OCI-LY3 (cell line): ENCODE measurements around the gene CDHR5.

Experiments
- H2AFZ ChIP-seq: fragments of 200-600, 300-600 bp; shearing (Covaris generic); 2 replicates; pipeline ENCODE4 v1.6.0; 2014; ENCODE audit warnings: antibody characterized with exemption, low read depth, low read length
- H3K27ac ChIP-seq: fragments of 200-600, 300-600 bp; sonication (generic); 2 replicates; pipeline ENCODE4 v1.5.1; 2014; ENCODE audit warnings: mild to moderate bottlenecking, low read length, moderate library complexity, mixed read lengths
- H3K27me3 ChIP-seq: fragments of 200-600, 300-600 bp; sonication (generic); 2 replicates; pipeline ENCODE4 v1.6.1; 2014; ENCODE audit warnings: low read depth, low read length, mixed read lengths
- H3K36me3 ChIP-seq: fragments of 200-600, 300-600 bp; sonication (generic); replicated peaks from 2 replicates; pipeline ENCODE3; 2014; ENCODE audit warnings: low read depth, low read length, mixed read lengths
- H3K4me1 ChIP-seq: fragments of 300-600, 200-600 bp; sonication (generic); 2 replicates; pipeline ENCODE4 v1.6.1; 2014; ENCODE audit warnings: low read length, mixed read lengths
- H3K4me2 ChIP-seq: fragments of 200-600, 300-600 bp; sonication (generic); 2 replicates; pipeline ENCODE4 v1.6.1; 2014; ENCODE audit warnings: low read length, mixed read lengths
- H3K4me3 ChIP-seq: fragments of 300-600, 200-600 bp; sonication (generic); 2 replicates; pipeline ENCODE4 v1.5.1; 2014; ENCODE audit warnings: antibody characterized with exemption, mild to moderate bottlenecking, low read length, moderate library complexity
- H3K79me2 ChIP-seq: fragments of 300-600, 200-600 bp; shearing (Covaris generic); 2 replicates; pipeline ENCODE4 v1.6.1; 2014; ENCODE audit warnings: mild to moderate bottlenecking, low read length, mixed read lengths
- H3K9ac ChIP-seq: fragments of 300-600, 200-600 bp; shearing (Covaris generic); 2 replicates; pipeline ENCODE4 v1.6.0; 2014; ENCODE audit warnings: mild to moderate bottlenecking, low read length, moderate library complexity
- H3K9me3 ChIP-seq: fragments of 200-600, 300-600 bp; shearing (Covaris generic); 2 replicates; pipeline ENCODE4 v1.6.1; 2014; ENCODE audit warnings: low read length, mixed read lengths; ENCODE audit not compliant: insufficient read depth
- H4K20me1 ChIP-seq: fragments of 200-600, 300-600 bp; sonication (generic); 2 replicates; pipeline ENCODE4 v1.6.1; 2016; ENCODE audit warnings: low read length, mixed read lengths; ENCODE audit not compliant: insufficient read depth
- EZH2phosphoT487 ChIP-seq: fragments of 200-600 bp; shearing (Covaris generic); IDR thresholded peaks from 2 replicates; pipeline ENCODE4 v1.6.1; 2018; ENCODE audit warnings: antibody characterized with exemption, mixed run types, low read depth
- TF ChIP-seq, protein P1 (sequence below): fragments of 200-600, 300-600 bp; sonication (generic); IDR thresholded peaks from 2 replicates; pipeline ENCODE4 v1.5.1; 2014; ENCODE audit warnings: antibody characterized with exemption, low read length, low read depth

CDHR5 gene

DNA sequence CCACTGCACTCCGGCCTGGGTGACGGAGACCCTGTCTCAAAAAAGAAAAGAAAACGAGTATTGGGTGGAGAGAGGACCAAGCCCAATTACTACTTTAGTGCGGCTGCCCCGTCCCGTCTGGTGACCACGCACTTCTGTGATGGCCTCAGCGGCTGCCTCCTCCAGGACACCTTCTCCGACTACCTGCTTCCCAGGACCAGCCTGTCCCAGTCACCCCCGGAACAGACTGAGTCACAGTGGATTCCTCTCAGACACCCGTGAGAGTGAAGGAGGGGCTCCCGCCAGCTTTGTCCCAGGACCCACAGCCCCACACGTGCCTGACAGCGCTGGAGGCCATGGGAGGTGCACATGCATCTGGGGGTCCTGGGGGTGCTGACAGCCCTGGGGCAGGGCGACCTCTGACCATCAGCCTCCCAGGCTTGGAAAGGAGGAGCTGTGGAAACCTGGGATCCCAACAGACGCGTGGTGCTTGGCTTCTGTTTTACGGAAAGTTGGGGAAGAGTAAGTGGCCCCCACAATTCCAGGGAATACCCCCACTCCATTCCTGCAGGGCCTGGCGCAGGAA, 17.1 kb upstream of the CDHR5 start:
- no peaks in the 10 kb centered on the region for H3K79me2 ChIP-seq
- no peaks in the 10 kb centered on the region for H3K9me3 ChIP-seq
- no peaks in the 10 kb centered on the region for H3K4me1 ChIP-seq
- no peaks in the 10 kb centered on the region for H4K20me1 ChIP-seq
- H3K27me3 ChIP-seq, result no peaks in the 10 kb centered on the region
- no peak overlapping the region for H2AFZ ChIP-seq
- no peak overlapping the region for H3K4me3 ChIP-seq
- no peak overlapping the region for H3K9ac ChIP-seq
- H3K36me3 ChIP-seq, result peaks cover 10% of the 10 kb centered on the region
- H3K27ac ChIP-seq, result no peak overlapping the region
- H3K4me2 ChIP-seq, result no peak overlapping the region
- TF ChIP-seq, protein P1, sequence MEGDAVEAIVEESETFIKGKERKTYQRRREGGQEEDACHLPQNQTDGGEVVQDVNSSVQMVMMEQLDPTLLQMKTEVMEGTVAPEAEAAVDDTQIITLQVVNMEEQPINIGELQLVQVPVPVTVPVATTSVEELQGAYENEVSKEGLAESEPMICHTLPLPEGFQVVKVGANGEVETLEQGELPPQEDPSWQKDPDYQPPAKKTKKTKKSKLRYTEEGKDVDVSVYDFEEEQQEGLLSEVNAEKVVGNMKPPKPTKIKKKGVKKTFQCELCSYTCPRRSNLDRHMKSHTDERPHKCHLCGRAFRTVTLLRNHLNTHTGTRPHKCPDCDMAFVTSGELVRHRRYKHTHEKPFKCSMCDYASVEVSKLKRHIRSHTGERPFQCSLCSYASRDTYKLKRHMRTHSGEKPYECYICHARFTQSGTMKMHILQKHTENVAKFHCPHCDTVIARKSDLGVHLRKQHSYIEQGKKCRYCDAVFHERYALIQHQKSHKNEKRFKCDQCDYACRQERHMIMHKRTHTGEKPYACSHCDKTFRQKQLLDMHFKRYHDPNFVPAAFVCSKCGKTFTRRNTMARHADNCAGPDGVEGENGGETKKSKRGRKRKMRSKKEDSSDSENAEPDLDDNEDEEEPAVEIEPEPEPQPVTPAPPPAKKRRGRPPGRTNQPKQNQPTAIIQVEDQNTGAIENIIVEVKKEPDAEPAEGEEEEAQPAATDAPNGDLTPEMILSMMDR, result no peak
- TF ChIP-seq EZH2phosphoT487, result no peak

DNA sequence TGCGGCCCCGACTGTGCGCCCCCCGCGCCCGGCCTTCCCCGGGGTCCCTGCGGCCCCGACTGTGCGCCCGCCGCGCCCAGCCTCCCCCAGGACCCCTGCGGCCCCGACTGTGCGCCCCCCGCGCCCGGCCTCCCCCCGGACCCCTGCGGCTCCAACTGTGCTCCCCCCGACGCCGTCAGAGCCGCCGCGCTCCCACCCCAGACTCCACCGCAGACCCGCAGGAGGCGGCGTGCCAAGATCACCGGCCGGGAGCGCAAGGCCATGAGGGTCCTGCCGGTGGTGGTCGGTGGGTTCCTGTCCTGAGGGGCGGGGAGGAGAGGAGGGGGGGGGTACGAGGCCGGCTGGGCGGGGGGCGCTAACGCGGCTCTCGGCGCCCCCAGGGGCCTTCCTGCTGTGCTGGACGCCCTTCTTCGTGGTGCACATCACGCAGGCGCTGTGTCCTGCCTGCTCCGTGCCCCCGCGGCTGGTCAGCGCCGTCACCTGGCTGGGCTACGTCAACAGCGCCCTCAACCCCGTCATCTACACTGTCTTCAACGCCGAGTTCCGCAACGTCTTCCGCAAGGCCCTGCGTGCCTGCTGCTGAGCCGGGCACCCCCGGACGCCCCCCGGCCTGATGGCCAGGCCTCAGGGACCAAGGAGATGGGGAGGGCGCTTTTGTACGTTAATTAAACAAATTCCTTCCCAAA, 15.4 kb upstream of the CDHR5 start:
- H3K36me3 ChIP-seq, result peaks cover 10% of the 10 kb centered on the region
- no peak overlapping the region for H3K4me2 ChIP-seq
- H3K4me3 ChIP-seq, result no peak overlapping the region
- no peaks in the 10 kb centered on the region for H3K27me3 ChIP-seq
- H3K27ac ChIP-seq, result no peak overlapping the region
- TF ChIP-seq, protein P1, result no peak
- no peak for TF ChIP-seq EZH2phosphoT487
- no peaks in the 10 kb centered on the region for H4K20me1 ChIP-seq
- H3K9me3 ChIP-seq, result no peaks in the 10 kb centered on the region
- H2AFZ ChIP-seq, result no peak overlapping the region
- no peaks in the 10 kb centered on the region for H3K4me1 ChIP-seq
- H3K79me2 ChIP-seq, result no peaks in the 10 kb centered on the region
- no peak overlapping the region for H3K9ac ChIP-seq

DNA sequence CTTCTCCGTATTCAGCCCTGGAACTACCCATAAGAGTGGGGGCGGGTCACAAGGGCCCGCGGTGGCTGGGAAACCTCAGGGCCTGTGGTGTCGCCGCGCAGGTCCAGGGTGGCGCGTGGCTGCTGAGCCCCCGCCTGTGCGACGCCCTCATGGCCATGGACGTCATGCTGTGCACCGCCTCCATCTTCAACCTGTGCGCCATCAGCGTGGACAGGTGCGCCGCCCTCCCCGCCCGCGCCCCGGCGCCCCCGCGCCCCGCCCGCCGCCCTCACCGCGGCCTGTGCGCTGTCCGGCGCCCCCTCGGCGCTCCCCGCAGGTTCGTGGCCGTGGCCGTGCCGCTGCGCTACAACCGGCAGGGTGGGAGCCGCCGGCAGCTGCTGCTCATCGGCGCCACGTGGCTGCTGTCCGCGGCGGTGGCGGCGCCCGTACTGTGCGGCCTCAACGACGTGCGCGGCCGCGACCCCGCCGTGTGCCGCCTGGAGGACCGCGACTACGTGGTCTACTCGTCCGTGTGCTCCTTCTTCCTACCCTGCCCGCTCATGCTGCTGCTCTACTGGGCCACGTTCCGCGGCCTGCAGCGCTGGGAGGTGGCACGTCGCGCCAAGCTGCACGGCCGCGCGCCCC, 14.7 kb upstream of the CDHR5 start:
- H3K79me2 ChIP-seq, result no peaks in the 10 kb centered on the region
- H3K4me1 ChIP-seq, result no peaks in the 10 kb centered on the region
- H4K20me1 ChIP-seq, result no peaks in the 10 kb centered on the region
- no peaks in the 10 kb centered on the region for H3K9me3 ChIP-seq
- H3K4me3 ChIP-seq, result no peak overlapping the region
- TF ChIP-seq, protein P1, result no peak
- no peak for TF ChIP-seq EZH2phosphoT487
- H3K36me3 ChIP-seq, result peaks cover 10% of the 10 kb centered on the region
- H2AFZ ChIP-seq, result no peak overlapping the region
- no peak overlapping the region for H3K9ac ChIP-seq
- no peak overlapping the region for H3K27ac ChIP-seq
- no peak overlapping the region for H3K4me2 ChIP-seq
- H3K27me3 ChIP-seq, result no peaks in the 10 kb centered on the region

DNA sequence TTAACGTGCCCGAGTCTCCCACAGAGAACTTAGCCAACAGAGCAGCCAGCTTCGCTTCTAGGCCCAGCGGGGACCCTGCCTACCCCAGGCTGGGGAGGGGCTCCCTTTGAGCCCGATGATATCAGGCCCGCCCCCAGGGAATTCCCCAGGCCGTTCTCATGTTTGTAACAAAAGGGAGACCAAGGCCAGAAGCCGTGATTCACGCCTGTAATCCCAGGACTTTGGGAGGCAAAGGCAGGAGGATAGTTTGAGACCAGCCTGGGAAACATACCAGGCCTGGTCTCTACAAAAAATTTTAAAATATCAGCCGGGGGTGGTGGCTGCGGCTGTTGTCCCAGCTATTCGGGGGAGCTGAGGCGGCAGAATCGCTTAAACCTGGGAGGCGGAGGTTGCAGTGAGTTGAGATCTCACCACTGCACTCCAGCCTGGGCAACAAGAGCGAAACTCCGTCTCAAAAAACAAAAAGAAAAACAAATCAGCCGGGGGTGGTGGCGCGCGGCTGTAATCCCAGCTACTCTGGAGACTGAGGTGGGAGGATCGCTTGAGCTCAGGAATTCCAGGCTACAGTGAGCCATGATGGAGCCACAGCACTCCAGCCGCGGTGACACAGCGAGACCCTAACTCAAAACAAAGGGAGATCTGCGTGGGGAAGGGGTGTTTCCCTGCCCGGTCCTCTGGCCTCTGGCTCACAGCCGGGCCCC, 14.0 kb upstream of the CDHR5 start:
- no peaks in the 10 kb centered on the region for H3K9me3 ChIP-seq
- no peak for TF ChIP-seq EZH2phosphoT487
- TF ChIP-seq, protein P1, result no peak
- no peak overlapping the region for H3K9ac ChIP-seq
- H3K79me2 ChIP-seq, result no peaks in the 10 kb centered on the region
- H3K4me3 ChIP-seq, result no peak overlapping the region
- H3K4me1 ChIP-seq, result no peaks in the 10 kb centered on the region
- H3K27me3 ChIP-seq, result no peaks in the 10 kb centered on the region
- no peaks in the 10 kb centered on the region for H4K20me1 ChIP-seq
- H2AFZ ChIP-seq, result no peak overlapping the region
- H3K36me3 ChIP-seq, result peaks cover 7% of the 10 kb centered on the region
- no peak overlapping the region for H3K4me2 ChIP-seq
- H3K27ac ChIP-seq, result no peak overlapping the region
